SK-N-MC (cell line): ENCODE measurements around the gene MMAB.

Experiments
- EZH2 ChIP-seq: fragments of 200-600 bp; sonication (generic); IDR thresholded peaks from one replicate; pipeline ENCODE4 v1.6.1; 2017; ENCODE audit warnings: antibody characterized with exemption
- FOXP2 ChIP-seq: optimal IDR thresholded peaks from 2 replicates; pipeline ENCODE3; 2011; ENCODE audit warnings: mild to moderate bottlenecking, moderate library complexity; ENCODE audit not compliant: insufficient read depth; ENCODE audit errors: extremely low read length, control extremely low read depth

GRCh38 chr12:109612003-109612402 lies 38.7 kb upstream of the MMAB start:
- TF ChIP-seq EZH2, result no peak
- TF ChIP-seq FOXP2, result no peak
